IPS-18c (cell line): ENCODE data around the gene PDE11A.
"Not testable (repeated sequence)": the region's sequence is repeated elsewhere in the genome, so short reads cannot be mapped to it uniquely, and the experiment has no call there.

Experiments
- H3K4me3 ChIP-seq: 2 replicates; pipeline ENCODE4 v1.7.0; 2013; ENCODE audit warnings: low read depth, mild to moderate bottlenecking, low read length, moderate library complexity; ENCODE audit not compliant: insufficient read depth
- H3K9me3 ChIP-seq: one replicate; pipeline ENCODE4 v1.6.1; 2013; ENCODE audit warnings: mild to moderate bottlenecking, low read length, moderate library complexity; ENCODE audit not compliant: control insufficient read depth, insufficient read depth

PDE11A gene

DNA sequence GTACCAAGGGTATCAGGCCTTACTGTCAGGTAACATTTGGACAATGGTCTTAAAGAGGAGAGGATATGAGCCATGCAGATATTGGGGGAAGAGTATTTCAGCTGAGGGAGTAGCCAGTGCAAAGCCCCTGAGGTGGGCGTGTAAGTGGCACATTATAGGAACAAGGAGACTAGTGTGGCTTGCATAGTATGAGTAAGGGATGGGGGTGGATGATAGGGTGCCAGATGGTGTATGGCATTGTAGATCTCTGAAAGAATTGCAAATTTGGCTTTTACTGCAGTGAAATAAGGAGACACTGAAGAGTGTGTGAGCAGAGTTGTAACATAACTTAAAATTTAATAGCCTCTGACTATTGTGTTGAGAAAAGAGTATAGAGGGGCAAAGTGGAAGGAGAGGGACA is 244.0 kb downstream of the PDE11A start:
- peaks cover 3% of the 10 kb centered on the region for H3K9me3 ChIP-seq
- no peak overlapping the region for H3K4me3 ChIP-seq

DNA sequence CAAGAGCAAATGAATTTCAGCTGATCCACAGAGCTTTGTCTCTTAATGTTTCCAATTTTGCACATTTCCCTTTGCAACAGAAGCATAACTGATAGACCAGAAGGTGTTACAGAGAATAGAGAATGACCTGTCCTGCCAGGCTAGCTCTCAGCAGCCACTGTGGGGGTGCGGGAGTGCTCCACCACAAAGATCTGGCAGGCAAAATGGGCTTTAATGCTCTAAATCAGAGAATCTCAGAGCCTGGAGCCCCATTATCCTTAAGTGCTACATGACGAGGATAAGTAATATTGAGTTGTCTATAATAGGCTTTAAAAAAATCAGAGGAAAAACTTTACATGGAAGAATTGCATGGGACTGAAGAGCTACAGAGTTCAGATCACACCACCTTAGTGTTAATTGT is 245.7 kb downstream of the PDE11A start:
- H3K9me3 ChIP-seq: peaks cover 3% of the 10 kb centered on the region
- no peak overlapping the region for H3K4me3 ChIP-seq

DNA sequence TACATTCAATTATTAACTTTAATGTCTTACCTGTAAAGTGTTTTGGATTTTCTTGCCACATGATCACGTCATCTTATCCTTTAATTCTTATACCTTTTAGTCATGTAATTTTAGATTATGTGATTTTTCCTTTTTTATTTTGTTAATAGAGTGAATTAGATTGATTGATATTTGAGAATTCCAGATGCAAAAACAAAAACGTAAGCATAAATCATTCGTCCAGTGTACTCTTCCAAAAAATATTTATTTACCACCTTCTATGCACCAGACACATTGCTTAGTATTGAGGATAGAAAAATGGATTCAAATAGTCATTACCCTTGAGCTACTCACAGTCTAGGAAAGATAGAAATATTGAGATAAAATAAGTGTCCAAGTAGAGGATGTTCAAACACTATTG is 249.6 kb downstream of the PDE11A start:
- H3K4me3 ChIP-seq: no peak overlapping the region
- no peaks in the 10 kb centered on the region for H3K9me3 ChIP-seq

DNA sequence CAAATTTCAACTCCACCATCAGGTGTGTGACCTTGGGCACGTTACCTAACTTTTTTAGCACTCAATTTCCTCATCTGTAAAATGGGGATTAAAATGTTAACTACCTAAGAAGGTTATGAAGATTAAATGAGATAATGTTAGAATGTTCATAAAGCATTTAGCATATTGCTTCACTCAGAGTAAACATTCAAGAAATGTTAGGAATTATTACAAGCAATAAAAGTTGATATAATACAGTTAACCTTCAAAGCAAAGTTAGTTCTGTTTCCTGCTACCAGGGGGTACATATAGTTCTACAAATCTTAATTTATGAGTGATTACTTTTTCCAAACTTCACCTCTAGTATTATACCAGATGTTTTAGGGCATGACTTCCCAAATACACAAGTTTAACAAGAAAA is 254.2 kb downstream of the PDE11A start:
- Histone ChIP-seq H3K9me3 (no peaks in the 10 kb centered on the region), H3K4me3 (no peak overlapping the region)

DNA sequence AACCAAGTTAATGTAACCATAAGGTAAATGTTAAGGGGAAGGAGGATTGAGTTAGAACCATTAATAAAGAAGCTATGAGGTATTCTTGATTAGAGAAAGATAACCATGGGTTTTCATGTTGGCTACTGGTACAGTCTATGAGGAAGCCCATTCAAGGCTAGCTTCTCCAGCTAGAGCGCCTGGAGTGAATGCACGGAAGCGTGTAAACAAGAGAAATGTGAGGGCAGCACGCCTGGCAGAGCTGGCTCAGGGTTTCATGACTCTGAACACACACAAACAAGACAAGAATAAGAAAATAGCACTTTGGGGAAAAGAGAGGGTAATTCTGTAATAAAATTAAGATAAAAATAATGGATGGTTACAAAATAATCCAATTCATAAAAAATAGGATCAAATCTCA is 255.3 kb downstream of the PDE11A start:
- no peak overlapping the region for H3K4me3 ChIP-seq

DNA sequence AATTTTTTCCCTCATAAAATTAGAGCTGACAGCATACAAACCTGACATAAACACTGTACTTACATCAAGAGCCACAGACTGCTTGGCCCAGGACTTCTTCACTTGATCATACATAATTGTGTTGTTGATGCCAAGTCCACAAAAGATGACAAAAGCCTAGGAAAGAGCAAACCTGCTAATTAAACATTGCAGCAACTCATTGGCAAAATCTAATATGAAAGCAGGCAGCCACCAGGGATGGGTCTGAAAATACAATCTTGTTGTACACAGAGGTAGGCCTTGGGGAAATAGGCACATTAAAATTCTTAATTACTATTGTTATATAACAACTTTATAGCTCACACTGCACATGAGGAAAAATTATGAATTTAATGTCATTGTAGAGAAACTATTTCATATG is 255.8 kb downstream of the PDE11A start:
- Histone ChIP-seq H3K4me3 (no peak overlapping the region), H3K9me3 (no peaks in the 10 kb centered on the region)

More for the DNA sequence above, 255.3 kb downstream of the PDE11A start:
- no peaks in the 10 kb centered on the region for H3K9me3 ChIP-seq

DNA sequence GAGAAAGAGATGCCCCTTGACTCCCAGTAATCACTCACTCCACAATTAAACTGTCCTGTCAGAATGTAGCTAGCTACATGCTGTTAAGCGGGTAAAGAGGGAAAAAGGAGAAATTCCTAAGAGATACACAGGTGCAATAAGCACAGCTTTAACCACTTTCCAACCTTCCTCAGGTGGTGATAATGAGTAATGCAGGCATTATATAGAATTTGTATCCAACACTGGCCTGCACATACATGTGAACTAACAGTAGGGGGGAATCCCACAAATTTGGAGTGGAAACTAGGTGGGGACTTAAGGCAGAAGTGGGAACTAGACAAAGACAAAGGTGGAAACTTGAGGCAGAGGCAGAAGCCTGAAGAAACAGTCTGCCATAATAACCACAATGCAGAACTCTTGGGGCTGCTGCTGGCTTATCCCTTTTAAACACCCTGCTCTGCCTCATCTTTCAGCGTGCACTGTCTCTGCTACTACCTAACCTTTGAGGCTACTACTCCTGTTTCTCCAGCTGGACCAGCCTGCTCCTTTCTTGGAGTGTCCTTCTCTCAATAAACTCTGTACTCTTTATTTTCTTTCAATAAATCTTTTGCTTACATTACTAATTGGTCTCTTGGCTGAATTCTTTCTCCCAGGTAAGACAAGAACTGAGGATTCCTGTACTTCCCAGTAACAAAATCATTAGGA is 259.7 kb downstream of the PDE11A start:
- H3K4me3 ChIP-seq: no peak overlapping the region
- no peaks in the 10 kb centered on the region for H3K9me3 ChIP-seq

DNA sequence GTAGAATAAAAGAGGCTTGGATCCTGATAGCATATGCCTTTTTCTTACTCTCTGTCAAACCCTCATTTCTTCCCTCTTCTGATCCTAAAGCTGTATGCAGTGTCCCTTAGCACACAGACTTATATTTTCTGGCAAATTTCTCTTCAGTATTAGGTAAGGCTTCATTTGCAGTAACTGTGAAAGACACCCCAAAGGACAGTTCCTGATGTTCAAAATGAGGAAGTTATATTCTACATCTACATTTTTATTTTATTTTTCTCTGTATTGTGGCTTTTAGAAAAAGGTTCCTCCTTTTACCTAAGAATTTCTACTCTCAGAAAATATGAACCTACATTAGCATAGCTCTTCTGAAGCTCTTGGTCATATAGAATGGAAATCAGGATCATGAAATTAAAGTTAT is 261.7 kb downstream of the PDE11A start:
- no peaks in the 10 kb centered on the region for H3K9me3 ChIP-seq
- H3K4me3 ChIP-seq: no peak overlapping the region

DNA sequence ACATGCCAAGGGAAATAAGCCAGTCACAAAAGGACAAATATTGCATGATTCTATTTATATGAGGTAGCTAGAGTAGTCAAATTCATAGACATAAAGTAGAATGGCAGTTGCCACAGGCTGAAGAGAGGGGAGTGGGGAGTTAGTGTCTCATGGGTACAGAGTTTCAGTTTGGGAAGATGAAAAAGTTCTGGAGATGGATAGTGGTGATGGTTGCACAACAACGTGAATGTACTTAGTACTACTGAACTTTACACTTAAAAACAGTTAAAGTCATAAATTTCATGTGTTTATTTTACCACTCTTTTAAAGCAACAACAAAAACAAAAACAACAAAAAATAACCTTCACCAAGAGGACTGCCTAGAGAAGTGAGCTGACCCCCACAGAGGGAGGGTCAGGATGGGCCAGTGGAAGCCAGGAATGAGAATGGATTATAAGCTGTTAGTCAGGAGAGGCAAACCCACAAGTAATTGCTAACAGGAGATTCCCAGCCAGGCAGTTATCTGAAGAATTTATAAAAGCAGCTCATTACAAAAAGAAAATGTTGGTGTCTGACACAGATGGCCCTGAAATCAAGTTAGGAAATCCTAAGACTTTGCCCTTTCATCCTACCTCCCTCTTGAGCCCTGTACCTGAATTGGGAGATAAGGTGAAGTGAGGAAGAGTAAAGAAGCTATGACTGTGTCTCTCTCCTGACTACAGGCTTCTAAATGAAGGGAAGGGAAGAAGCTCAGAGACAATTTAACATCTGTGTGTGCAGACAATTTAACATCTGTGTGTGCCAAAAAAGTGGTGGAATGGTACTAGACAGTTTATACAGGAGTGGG is 263.4 kb downstream of the PDE11A start:
- Histone ChIP-seq H3K9me3 (no peaks in the 10 kb centered on the region), H3K4me3 (no peak overlapping the region)

DNA sequence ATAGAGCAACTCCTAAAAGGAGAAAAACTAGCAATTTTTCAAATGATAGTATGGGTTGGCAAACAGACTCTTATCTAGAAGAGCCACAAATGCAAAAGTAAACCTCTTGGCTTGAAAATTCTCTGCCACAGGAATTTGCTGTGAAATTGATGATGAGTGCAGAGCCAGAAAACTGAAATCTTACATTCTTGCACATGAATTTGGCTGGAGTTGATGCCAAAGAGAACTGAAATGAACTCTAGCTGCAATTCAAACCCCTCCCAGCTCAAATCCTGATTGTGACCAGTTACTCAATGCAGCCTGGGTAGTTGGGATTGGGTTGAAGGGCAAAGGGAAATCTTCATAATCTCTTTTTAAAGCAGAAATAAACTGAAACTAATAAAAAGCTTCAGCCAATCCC is 266.6 kb downstream of the PDE11A start:
- no peaks in the 10 kb centered on the region for H3K9me3 ChIP-seq
- no peak overlapping the region for H3K4me3 ChIP-seq

DNA sequence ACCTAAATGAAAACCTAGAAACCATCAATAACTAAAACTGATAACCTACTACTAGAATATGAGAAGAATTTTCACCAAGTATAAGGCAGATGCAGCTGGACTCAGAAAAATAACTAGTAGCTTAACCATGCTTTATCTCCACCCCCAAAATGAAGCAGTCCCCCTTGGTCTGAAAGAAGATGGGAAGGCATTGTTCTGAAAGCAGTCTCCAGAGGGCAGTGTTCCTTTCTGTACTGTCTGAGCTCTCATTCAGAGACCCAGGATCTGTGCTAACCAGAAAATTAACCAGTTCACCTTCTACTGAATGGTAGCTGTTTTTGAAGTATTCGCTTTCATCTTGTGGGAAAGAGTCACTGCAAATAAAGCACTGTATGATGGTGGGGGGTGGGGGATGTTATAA is 273.0 kb downstream of the PDE11A start:
- no peak overlapping the region for H3K4me3 ChIP-seq
- no peaks in the 10 kb centered on the region for H3K9me3 ChIP-seq

DNA sequence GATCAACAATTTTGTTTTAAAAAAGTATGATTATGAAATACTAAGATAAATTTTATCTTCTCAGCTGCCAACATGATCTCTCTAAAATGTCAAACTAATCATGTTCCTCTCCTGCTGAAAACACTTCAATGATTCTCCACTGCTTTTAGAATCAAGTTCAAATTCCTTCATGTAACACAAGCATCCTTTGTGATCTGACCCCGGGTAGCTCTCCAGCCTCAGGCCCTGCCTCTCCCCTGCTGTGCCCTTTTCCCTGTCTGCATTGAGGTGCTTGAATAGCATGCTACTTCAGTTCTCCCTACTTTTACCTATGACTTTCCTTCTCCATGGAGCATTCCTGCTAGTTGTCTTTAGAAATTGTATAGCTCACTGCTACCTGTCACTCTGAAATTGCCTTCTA is 274.8 kb downstream of the PDE11A start:
- H3K4me3 ChIP-seq: no peak overlapping the region
- H3K9me3 ChIP-seq: no peaks in the 10 kb centered on the region

DNA sequence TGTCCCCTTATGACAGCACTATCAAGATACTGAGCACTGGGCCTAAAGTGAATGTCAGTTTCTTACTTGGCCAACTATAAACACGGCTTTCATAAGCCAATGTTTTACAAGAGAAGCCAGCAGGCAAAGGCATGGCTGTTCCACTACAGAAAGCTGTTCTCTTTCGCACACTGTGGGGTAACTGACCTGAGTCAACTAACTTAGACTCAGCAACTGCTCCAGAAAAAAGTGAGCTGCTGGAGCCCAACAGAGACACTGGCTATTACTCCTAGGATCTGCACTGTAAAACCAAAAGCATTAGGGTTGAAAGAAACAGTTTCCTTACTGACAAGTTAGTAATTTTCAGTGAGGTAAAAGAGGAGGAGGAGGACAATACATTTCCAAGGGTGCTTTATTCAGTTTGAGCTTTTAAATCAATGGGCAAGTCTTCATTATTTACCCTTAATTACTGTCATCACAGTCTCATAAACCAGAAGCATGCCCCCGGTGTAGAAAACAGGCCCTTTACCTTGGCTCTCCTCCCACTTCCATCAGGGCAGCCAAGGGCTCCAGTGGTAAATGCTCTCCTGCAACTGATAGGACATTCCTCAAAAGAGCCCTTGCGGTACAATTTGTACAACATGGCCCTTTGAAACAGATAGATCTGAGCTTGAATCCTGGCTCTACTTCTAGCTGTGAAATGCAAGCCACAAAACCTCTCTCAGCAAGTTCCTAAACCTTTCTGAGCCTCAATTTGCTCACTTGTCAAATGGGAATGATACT is 275.7 kb downstream of the PDE11A start:
- Histone ChIP-seq H3K9me3 (no peaks in the 10 kb centered on the region), H3K4me3 (no peak overlapping the region)

DNA sequence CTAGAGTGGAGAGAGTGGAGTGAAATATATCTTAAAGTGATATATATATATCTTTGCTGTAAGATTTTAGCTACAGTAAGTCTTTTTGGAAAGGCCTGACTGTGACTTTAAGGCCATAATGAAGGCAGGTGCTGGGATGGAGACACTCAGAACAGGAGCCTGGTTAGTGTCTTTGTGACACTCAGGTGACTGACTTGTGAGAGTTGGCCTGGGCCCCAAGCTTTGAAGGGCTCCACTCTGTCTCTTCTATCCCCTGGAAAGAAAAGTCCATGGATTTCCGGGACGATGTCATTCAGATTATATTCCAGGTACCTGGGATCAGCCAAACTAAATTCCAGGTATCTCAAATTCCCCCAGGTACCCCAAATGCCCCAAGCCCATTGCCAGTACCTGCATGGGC is 276.6 kb downstream of the PDE11A start:
- no peak overlapping the region for H3K4me3 ChIP-seq
- H3K9me3 ChIP-seq: no peaks in the 10 kb centered on the region

DNA sequence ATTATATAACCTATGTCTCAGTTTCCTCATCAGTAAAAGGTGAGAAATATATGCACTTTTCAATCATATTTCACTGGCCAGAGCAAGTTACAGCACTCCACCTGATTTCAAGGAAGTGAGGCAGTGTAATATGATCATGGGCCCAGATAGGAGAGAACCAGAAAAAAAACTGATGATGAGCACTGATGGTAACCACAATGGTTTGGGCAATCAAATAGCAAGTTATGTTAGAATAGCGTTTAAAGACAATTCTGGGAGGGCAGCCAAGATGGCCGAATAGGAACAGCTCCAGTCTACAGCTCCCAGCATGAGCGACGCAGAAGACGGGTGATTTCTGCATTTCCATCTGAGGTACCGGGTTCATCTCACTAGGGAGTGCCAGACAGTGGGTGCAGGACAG is 287.4 kb downstream of the PDE11A start:
- H3K9me3 ChIP-seq, H3K4me3 ChIP-seq: not testable (repeated sequence)

DNA sequence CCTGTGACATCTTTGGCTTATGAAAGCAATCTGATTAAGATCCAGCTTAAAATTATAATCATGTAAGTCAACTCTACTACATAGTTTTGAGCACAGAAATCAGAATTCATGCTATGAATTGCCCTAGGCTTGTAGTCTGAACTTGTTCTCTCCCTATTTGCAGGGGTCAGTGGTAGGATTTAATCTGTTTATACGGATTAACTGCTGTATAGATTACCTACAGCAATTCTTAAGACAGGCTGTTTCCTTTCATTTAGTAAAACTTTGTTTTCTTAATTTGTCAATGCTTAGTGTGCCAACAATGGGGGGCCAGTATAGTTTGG is 287.9 kb downstream of the PDE11A start:
- Histone ChIP-seq H3K4me3 (no peak overlapping the region), H3K9me3 (no peaks in the 10 kb centered on the region)

DNA sequence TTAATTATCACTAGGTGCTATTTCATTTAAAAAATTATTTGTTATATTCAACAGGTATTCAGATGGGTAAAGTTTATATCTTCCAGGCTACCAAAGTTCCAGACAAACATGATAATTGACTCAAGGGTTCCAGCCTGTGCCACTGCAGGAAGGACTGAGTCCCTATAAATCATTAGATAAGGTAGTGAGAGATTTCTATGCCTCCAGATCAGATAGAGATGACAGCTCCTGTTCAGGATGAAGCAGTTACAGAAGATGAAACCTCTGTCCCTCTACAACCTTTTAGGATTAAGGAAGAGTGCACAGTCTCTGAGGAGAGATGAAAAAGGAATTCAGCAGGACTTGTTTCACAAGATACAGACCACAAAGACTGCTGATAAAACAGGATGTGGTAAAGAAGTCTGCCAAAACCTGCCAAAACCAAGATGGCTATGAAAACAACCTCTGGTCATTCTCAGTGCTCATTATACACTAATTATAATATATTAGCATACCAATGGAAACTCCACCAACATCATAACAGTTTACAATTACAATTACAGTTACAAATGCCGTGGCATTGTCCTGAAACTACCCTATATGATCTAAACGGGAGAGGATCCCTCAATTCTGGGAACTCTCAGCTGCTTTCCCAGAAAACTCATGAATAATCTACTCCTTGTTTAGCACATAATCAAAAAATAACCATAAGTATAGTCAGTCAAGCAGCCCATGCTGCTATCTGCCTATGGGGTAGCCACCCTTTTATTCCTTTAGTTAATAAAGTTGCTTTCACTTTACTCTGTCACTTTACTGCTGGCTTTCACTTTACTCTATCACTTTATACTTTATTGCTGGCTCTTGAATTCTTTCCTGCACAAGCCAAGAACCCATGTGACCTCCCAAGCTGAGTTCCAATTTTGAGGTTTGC is 288.5 kb downstream of the PDE11A start:
- H3K4me3 ChIP-seq: no peak overlapping the region
- no peaks in the 10 kb centered on the region for H3K9me3 ChIP-seq
